DMS153 treated with DMSO at 0.1 percent for 48 hours (cell line): ENCODE measurements around the gene DHDDS.
A peak's percentile ranks its signal among the peaks of the same experiment; 100 is the strongest.
"Not testable (repeated sequence)": the region's sequence is repeated elsewhere in the genome, so short reads cannot be mapped to it uniquely, and the experiment has no call there.

ENCODE experiments used
- DNase-seq: peaks from one replicate; lab custom pipeline; 2025; ENCODE audit not compliant: unreplicated experiment; lab: John Stamatoyannopoulos, UW

DHDDS gene

DNA sequence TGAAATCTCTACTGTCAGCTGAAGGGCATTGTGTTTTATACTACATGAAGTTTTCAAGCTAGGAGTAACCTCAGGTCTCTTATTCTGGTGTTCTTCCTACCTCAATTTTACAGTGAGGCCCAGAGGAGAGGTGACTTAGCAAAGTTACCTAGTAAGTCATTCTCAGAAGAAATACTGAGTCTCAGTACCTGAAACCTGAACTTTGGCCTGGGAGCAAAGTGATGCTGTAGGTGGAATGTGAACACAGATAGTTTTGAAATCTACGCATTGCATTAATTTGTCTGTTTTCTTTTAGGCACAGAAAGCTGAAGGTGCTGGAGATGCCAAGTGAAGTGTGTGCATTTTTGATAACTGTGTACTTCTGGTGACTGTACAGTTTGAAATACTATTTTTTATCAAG, 42.7 kb downstream of the DHDDS start:
- DNase-seq: no peak

DNA sequence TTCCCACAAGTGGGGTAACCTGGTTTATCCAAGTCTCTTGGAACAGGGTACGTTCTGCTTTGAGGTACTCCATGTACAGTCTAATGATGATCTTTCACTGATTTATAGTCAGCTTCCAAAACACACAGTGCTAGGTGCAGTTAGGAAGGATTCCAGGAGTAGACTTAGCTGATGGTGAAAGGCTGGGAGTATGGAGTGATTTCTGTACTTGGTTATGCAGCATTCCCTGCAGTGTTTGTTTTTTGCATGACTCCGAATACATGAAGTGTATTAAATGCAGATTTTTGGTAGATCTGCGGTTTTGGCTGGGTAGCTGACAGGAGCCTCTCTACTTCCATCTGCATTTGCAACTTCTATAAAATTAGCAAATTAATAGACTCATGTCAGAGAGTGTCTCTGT, 43.9 kb downstream of the DHDDS start:
- DNase-seq: no peak

DNA sequence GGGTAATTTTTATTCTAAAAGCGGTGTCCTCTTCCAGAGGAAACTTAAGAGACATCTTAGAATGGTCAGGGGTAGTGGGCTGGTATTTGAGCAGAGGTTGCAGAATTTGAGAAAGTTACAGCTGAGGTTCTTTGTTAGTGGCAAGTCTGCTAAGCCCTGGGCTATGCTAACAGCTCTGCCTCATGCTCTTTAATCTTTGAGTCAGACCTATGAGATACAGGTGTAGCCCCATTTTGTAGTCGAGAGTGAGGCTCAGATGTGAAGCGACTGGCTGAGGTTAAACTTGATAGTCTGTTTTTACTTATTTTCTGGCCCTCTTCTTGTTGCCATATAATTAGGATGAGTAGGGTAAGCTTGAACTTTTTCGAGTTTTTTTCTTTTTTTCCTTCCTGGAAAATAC, 44.8 kb downstream of the DHDDS start:
- DNase-seq: no peak

DNA sequence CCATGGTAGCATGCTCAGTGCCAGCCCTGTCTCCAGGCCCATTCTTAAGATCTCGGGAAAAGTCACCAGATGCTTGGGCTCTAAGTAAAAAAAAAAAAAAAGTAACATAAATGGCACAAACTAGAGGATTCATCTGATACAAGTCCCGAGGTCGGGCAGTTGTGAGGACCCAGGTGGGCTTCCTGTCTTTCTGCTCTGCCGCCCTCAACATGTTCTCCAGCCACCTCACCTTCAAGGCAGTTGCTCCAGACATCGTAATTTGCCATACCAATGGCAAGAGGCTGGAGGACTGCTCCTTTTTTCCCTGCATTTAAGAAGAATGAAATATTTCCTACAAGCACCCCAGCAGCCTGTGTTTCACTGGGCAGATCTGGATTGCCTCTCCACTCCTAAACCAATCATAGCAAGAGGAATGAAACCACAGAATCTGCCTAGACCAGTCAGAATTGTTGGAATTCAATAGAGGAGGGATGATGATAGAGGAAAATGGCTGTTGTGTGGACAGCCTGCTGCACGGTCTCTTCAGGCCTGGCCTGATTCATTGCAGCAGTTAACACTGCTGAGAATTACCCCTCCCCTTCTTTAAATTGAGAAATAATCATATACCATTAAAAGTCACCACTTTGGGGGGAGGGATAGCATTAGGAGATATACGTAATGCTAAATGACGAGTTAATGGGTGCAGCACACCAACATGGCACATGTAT, 45.5 kb downstream of the DHDDS start:
- DNase-seq: no peak

- DNase-seq: no peak
Observed at GRCh38 chr1:26478159-26478558, 46.0 kb downstream of the DHDDS start.

- DNase-seq: no peak
Observed at GRCh38 chr1:26478988-26479387, 46.9 kb downstream of the DHDDS start.

GRCh38 chr1:26482921-26483320, 50.8 kb downstream of the DHDDS start:
- DNase-seq: no peak

DNA sequence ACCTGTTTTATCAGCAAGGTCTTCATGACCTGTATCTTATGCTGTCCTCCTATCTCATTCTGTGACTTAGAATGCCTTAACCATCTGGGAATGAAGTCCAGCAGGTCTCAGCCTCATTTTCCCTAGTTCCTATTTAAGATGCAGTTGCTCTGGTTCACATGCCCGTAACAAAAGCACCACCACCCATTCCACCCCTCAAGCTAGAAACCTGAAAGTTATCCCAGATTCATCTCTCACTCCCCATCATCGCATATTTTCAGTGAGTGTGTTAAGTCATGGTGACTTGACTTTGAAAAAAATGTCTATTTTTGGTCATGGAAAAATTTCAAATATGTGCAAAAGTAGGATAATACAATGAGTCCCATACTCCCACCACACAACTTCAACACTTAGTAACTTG, 51.9 kb downstream of the DHDDS start:
- no peak for DNase-seq

DNA sequence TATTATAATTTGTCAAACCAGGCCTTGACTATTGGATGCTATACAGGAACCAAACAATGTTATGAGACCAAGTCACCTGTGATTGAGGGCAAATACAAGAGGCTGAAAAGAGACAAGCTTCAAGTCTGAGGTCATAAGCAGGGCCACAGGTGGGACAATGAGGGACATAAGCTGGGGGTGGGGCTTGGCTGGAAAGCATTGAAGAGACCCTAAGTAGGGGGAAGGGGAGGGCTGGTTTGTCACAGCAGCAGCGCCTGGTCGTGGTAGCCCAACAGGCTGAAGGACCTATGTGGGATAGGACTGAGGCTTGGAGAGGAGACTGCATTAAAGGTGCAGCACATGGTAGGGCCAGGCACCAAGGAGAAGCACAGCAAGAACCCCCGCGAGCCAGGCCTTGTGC, 58.0 kb downstream of the DHDDS start:
- DNase-seq: no peak

DNA sequence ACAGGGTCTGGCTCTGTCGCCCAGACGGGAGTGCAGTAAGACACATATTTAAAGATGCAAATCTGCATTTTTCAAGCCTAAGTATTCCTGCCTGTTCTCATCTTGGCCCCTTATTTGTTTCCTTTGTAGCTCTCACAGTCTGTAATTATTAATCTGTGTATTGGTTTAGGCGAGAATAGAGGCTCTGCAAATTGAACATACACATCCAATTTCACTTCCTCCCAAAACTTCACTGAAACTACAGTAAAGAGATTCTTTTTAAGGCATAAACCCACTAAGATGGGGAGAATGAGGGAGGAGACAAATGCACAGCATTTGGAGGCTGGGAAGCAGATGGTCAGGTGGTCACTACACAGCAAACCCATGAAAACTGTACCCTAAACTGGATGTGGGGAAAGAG, 61.1 kb downstream of the DHDDS start:
- DNase-seq: no peak

DNA sequence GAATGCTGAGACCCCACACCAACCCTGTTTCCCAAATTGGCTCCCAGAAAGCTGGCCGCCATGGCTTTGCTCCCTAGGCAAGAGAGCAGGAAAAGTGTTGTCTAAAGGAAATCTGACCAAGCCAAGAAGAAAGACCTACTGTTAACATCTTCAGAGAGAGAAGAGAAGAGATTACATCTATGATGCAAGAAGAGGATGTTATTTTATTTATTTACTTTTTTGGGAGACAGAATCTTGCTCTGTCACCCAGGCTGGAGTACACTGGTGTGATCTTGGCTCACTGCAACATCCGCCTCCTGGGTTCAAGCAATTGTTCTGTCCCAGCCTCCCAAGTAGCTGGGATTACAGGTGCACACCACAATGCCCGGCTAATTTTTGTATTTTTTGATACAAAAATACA, 61.8 kb downstream of the DHDDS start:
- no peak for DNase-seq

GRCh38 chr1:26496861-26497260, 64.7 kb downstream of the DHDDS start:
- DNase-seq: no peak

GRCh38 chr1:26498894-26499293, 66.8 kb downstream of the DHDDS start:
- no peak for DNase-seq

- peak; percentile 88 for DNase-seq
Observed at GRCh38 chr1:26500488-26501175, 68.5 kb downstream of the DHDDS start.

DNA sequence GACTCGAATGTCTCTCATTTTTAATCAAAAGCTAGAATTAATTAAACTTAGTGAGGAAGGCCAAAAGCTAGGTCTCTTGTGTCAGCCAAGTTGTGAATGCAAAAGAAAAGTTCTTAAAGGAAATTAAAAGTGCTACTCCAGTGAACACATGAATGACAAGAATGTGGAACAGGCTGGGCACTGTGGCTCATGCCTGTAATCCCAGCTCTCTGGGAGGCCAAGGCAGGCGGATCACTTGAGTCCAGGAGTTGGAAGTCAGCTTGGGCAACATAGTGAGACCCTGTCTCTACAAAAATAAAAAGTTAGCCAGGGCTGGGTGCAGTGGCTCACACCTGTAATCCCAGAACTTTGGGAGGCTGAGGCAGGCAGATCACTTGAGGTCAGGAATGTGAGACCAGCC, 78.6 kb downstream of the DHDDS start:
- DNase-seq: not testable (repeated sequence)

DNA sequence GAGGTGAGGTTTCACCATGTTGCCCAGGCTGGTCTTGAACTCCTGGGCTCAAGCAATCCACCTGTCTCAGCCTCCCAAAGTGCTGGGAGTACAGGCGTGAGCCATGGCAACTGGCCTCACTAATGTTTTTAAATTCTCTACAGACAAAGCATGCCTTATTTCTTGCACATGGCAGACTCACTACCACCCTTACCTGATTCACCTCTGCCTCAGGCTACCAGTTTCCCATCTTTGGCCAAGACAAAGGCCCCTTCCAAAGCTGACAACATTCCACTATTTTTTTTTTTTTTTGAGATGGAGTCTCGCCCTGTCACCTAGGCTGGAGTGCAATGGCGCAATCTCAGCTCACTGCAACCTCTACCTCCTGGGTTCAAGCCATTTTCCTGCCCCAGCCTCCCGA, 83.7 kb downstream of the DHDDS start:
- DNase-seq: not testable (repeated sequence)

GRCh38 chr1:26516987-26517765, 85.1 kb downstream of the DHDDS start:
- DNase-seq: no peak

GRCh38 chr1:26517766-26518049, 85.6 kb downstream of the DHDDS start:
- DNase-seq: no peak

- DNase-seq: no peak
Observed at GRCh38 chr1:26518355-26518754, 86.2 kb downstream of the DHDDS start.

GRCh38 chr1:26520339-26520738, 88.2 kb downstream of the DHDDS start:
- no peak for DNase-seq
